Ammon's horn (tissue), 1 donor: Measurements from ENCODE around the gene MTG1.
"Not testable (repeated sequence)": the region's sequence is repeated elsewhere in the genome, so short reads cannot be mapped to it uniquely, and the experiment has no call there.

ENCODE experiments used
- DNase-seq: peaks from one replicate; pipeline ENCODE4 v3.0.0-alpha.2; 2016; ENCODE audit warnings: low spot score

MTG1 gene

DNA sequence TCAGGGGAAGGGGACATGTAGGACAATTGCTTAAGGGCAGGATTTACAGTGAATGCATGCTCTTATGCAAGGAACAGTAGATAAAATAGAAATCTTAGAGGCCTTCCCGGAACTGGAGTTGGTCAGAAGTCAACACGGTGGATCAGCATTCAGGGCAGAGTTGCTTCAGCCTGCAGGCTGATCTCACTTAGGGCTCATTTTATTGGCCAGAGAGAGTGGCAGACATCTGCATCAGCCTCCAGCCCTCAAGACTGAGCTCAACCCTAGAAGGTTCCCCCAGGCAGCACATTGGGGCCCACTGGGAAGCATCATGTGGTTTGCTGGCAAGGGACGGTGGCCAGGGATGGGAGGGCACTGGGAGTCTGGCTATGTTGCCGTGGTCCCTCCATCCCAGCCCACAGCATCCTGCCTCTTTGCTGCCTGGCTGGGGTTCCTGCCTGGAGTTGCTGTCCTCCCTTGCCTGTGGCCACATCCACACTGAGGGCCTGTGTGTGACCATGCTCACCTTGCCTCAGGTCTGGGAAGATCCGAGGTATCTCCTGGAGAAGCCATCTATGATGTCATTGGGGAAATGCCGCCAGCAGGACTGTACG lies 72.8 kb downstream of the MTG1 start:
- no peak for DNase-seq

DNA sequence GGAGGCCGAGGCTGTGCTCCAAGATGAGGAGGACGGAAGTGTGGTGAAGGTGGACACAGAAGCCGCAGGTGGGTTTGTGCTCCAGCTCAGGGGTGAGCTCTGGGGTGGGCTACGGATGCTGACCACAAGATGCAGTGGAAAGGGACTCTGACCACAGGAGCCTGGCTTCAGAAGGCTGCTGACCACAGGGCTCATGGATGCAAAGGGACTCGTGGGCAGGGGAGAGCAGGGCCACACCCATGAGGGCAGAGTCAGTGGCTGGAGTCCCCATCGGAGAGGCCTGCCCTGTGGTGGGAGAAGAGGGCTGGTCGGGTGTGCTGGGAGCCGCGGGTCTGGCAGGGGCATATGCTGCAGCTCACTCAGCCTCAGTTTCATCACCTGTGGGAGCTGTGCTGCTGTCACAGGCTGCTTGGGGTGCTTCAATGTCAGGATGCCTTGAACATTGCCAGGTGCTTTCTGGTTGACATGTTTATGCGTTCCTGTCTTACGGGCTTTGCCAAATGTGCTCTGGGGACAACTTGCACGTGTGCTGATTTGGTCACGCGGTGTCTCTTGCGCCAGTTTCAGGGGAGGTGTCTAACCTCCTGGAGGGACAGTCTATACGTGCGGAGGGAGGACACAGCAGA lies 73.4 kb downstream of the MTG1 start:
- no peak for DNase-seq

DNA sequence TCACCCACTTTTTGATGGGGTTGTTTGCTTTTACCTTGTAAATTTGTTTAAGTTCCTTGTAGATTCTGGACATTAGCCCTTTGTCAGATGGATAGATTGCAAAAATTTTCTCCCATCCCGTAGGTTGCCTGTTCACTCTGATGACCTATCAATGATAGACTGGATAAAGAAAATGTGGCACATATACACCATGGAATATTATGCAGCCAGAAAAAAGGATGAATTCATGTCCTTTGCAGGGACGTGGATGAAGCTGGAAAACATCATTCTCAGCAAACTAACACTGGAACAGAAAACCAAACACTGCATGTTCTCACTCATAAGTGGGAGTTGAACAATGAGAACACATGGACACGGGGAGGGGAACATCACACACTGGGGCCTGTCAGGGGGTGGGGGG lies 75.2 kb downstream of the MTG1 start:
- DNase-seq = not testable (repeated sequence)

DNA sequence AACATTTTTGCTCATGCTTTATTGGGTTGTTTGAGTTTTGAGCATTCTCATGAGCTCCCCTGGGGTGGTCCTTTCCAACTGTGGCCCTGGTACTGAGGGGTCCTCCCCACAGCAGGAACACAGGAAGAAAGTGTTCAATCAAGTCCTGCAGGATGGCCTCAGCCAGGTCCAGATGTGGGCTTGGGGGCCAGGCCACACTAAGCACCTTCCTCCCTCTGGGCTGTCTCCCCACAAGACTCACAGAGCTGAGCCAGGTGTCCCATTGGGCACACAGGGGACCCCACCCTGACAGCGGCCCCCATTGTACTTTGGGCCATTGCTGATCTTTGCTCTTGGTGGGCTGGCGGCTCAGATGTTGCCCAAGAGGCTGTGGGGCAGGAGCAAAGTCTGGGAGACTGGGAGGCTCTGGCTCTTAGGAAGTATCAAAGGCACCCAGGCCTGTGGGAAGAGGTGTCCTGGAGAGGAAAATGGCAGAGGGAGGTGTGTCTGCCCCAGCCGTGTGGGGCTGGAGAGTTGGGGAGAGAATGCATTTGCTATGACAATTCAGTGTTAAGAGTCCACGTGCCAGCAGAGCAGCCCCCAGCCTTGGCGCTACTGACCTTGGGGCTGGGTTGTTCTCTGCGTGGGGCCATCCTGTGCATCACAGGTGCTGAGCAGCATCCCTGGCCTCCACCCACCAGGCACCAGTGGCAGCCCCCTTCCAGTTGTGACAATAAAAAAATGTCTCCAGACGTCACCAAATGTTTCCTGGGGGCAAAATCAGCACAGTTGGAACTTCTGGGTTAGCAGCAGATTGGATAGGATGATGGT lies 77.5 kb downstream of the MTG1 start:
- no peak for DNase-seq
